ENCODE data around the gene PTH.

The PTH gene

DNA sequence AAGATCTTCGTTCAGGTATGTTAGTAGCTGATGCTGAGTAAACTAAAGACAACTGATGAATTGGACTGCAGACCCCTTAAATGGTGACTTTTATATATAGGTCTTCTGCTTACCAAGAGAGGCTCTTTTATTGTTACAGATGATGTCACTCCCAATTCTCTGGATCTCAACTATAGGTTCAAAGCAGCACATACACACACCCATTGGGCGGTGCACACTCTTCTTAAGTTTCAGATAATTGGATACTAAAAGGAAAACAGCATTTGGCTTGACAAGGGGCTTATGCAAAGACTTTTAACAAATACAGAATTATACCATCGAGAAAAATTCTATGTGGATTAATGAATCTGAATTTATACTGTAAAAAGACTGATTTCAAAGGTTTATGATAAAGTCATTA lies at the start of gene PTH:
TSS of gene PTH (minus strand) at position 69 of the 400 bp plus-strand sequence. CDS start 3,142 bp downstream, outside the sequence.
- no peak for DNase-seq (ENCODE audit: low read depth in 2 of 2)

DNA sequence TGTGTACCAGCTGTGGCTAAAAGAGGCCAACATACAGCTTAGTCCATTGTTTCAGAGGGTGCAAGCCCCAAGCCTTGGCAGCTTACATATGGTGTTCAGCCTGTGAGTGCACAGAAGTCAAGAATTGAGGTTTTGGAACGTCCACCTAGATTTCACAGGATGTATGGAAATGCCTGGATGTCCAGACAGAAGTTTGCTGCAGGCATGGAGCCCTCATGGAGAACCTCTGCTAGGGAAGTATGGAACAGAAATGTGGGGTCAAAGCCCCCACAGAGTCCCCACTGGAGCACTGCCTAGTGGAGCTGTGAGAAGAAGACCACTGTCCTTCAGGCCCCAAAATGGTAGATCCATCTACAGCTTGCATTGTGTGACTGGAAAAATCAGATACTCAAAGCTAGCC lies 42.2 kb upstream of the PTH start:
- DNase-seq (ENCODE audit: low read depth in 2 of 2) = no peak

- DNase-seq (ENCODE audit: low read depth in 2 of 2) = no peak
Observed at GRCh38 chr11:13535819-13536218, 40.0 kb upstream of the PTH start.

- DNase-seq (ENCODE audit: low read depth in 2 of 2) = no peak
Observed at GRCh38 chr11:13534358-13534757, 38.6 kb upstream of the PTH start.

DNA sequence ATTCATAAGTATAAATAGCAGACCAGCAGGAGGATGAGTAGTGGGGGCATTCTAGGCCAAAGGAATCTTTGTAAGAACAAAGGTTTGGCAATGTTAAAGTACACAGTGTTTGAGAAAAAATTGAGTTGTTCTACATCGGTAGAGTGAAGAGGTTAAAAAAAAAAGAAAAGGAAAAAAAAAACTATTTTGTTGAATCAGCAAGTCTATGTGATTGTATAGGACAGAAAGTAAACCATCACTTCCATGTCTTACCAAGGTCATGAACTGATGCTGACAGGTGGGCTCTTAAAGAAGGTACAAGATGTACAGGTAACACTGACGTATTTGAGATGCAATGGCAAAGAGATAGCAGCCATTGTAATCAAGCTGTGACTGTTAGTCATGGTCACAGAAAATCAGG lies 29.5 kb upstream of the PTH start:
- no peak for DNase-seq (ENCODE audit: low read depth in 2 of 2)

GRCh38 chr11:13503393-13503792 lies 7.6 kb upstream of the PTH start:
- DNase-seq (ENCODE audit: low read depth in 2 of 2) = no peak

DNA sequence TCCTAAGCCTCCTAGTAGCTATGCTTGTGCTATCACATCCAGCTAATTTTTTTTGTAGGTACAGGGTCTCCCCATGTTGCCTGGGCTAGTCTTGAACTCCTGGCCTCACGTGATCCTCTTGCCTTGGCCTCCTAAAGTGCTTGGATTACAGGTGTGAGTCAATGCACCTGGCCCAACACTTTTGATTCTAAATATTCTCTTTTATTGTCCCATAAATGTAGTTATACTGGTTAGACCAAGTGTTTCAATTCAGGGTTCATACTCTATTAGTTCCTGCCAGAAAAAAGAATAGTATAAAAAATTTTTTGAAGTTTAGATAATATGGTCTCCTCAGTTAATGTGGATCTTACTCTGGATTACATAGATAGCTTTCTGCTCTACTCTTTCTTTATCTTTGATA lies 6.7 kb upstream of the PTH start:
- DNase-seq (ENCODE audit: low read depth in 2 of 2) = no peak

DNA sequence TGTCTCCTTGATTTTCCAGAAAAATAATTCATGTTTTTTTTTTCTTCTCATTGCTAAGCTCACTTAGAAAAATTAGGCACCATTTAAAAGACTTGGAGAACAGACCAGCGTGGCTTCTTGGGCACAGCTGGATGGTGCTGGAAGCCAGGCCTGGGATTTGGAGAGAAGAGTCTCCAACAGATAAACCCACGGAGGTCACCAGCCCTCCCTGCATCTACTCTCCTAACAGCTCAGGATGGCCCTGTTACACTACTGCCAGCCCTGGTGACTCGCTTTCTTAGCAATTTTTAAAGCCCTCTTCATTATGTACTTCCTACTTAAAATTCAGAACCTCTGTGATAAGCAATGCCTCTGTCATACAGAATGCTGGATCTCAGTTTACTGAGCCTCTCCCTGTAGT lies 1.7 kb downstream of the PTH start:
- no peak for DNase-seq (ENCODE audit: low read depth in 2 of 2)

GRCh38 chr11:13487661-13488030 lies 8.2 kb downstream of the PTH start:
- DNase-seq (ENCODE audit: low read depth in 2 of 2) = no peak

DNA sequence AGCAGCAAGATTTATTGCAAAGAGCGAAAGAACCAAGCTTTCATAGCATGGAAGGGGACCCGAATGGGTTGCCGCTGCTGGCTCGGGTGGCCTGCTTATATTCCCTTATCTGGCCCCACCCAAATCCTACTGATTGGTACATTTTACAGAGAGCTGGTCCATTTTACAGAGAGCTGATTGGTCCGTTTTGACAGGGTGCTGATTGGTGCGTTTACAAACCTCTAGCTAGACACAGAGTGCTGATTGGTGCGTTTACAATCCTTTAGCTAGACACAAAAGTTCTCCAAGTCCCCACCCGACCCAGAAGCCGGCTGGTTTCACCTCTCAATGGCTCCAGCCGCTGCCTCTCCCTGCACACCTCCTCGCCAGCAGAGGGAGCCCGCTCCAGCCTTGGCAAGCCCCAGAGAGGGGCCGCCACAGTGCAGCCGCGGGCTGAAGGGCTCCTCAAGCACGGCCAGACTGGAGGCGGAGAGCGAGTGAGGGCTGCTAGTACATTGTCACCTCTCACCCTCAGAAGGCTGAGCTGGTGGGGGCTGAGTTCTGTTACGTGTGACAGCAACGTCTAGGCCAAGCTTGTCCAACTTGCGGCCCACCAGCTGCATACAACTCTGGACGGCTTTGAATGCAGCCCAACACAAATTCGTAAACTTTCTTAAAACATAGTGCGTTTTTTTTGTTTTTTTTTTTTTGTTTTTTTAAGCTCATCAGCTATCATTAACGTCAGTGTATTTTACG lies 8.7 kb downstream of the PTH start:
- DNase-seq (ENCODE audit: low read depth in 2 of 2) = no peak

DNA sequence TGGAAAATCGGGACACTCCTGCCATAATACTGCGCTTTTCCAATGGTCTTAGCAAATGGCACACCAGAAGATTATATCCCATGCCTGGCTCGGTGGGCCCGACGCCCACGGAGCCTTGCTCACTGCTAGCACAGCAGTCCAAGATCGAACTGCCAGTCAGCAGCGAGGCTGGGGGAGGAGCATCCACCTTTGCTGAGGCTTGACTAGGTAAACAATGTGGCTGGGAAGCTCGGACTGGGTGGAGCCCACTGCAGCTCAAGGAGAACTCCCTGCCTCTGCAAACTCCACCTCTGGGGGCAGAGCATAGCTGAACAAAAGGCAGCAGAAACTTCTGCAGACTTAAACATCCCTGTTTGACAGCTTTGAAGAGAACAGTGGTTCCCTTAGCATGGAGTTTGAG lies 15.6 kb downstream of the PTH start:
- DNase-seq (ENCODE audit: low read depth in 2 of 2) = no peak

GRCh38 chr11:13479688-13480087 lies 16.1 kb downstream of the PTH start:
- DNase-seq (ENCODE audit: low read depth in 2 of 2) = no peak

DNA sequence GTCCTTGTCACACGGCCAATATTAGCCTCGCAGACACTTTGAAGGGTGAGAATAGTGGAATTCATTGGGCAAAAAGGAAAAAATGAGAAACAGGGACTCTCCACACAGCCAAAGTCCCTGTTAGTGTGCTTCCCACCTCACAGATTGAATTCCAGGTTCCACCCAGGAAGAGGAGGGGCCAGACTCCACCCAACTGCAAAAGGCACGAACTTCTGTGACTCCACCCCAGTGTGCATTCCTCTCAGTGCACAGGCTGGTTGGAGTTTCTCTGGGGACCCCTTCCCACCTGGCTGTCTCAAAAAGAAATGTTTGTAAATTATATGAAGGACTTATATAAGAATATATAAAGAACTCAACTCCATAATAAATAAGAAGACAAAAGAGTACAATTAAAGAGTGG lies 20.7 kb downstream of the PTH start:
- DNase-seq (ENCODE audit: low read depth in 2 of 2) = no peak

DNA sequence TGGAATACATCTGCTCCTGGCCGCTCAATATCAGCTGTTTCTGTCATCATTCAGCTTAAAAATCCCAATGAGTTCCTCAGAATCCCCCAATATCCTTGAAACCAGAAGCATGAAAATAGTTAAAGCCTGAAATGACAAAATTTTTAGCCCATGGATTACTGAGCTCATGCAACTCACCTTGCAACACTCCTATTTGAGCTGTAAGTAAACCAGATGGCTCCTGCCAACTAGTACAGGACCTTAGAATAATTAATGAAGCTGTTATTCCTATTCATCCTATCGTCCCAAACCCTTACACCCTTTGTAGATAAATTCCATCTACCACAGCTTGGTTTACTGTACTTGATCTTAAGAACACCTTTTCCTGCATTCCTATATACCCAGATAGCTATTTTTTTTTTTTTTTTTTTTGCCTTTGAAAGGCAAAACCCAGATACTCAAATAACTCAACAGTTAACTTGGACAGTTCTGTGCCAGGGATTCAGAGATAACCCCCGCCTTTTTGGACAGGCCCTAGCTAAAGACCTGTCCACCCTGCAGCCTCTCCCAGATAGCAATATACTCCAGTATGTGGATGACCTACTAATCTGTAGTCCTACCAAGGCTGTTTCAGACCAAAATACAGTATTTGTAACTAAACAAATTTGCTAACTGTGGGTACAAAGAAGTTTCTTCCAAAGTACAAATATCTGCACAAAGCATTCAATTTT lies 22.6 kb downstream of the PTH start:
- no peak for DNase-seq (ENCODE audit: low read depth in 2 of 2)

DNA sequence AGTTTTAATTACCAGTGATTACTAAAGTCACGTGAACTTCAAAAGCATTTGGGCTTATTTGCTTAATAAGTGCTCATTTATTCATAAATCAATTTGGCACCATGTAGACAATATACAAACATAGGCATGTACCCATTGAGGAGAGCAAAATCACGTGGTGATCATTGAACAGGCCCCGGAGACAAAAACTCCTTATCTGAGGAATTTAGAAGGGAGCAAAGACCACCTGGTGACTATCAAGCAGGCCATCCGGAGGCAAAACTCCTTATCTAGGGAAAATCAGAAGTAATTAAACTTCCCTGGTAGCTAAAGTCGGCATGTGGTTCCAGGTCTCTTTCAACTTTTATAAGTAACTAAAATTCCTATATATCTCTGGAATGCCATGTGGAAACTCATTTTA lies 27.0 kb downstream of the PTH start:
- no peak for DNase-seq (ENCODE audit: low read depth in 2 of 2)

- no peak for DNase-seq (ENCODE audit: low read depth in 2 of 2)
Observed at GRCh38 chr11:13465909-13466371, 29.9 kb downstream of the PTH start.

- DNase-seq (ENCODE audit: low read depth in 2 of 2) = no peak
Observed at GRCh38 chr11:13463779-13464290, 32.0 kb downstream of the PTH start.

DNA sequence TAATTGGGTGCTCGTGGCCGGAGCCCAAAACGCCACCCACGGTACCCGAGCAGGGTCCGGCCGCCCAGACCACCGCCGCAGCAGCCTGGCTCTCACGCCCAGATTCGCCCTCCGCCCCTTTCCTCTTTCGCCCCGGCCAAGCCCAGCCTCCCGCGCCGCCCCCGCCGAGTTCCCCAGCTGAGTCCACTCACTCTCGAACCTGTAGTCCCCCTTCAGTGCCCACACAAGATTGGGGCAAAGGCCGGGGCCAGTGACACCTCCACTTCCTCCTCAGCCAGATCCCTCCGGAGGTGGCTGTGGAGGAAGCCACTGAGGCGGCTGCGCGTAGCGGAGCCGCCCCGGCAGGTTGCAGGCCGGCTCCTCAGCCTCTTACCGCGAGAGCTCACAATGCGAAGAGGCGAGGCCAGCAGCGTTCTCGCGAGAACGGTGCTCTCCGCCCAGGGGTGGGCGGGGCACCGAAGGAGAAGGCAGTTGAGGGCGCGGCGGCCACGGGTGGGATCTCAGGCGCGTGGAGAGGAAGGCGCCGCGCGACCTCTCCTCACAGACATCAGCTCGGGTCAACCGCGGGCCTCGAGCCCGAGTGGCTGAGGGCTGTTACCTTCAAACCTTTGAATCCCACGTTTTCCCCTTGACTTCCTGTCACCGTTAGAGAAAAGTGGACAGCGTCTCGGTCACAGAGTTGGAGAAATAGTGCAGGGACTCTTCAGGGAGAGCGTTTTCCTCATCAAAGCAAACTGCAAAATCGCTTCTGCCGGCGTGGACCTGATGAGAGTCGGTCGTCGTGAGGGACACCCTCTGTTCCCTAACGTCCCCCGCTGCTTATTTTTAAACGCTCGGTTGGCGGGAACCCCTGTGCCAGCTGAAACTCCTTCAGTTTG lies 32.7 kb downstream of the PTH start, which contains the start of gene BTBD10:
TSS of gene BTBD10 (minus strand) at position 322 of the 878 bp plus-strand sequence. CDS start 18,098 bp downstream, outside the sequence.
- peak; percentile 88 for DNase-seq (ENCODE audit: low read depth in 2 of 2)

DNA sequence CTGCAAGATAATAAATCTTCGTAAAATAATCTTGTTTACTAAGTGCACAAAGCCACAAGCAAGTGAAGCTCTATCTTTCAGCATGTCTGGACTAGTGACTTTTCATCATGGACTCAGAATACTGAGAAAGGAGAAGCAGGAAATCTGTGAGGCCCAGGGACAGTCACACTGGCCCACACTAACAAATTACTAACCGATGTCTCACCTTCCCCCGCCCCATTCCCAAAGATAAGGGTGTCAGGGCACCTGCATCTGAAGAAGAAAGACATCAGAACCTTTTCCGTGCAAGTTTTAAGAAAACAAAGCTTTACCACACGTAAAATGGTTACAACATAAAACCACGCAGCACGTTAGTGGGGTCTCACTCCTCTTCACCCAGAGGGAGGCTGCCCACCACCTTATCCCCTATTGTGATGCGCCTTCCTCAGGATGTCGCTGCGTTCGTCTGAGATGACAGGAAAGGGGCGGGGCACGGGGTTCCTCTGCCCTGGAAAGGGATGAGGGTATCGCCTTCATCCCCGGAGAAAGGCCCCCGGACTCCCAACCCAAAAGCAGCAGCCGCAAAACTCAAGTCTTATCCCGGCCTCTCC lies 33.4 kb downstream of the PTH start:
- DNase-seq (ENCODE audit: low read depth in 2 of 2) = no peak

- no peak for DNase-seq (ENCODE audit: low read depth in 2 of 2)
Observed at GRCh38 chr11:13461291-13461690, 34.5 kb downstream of the PTH start.

GRCh38 chr11:13450832-13451397 lies 44.9 kb downstream of the PTH start:
- no peak for DNase-seq (ENCODE audit: low read depth in 2 of 2)

Measured in fibroblast of skin of left quadriceps (primary cell).